Gastroesophageal sphincter (tissue), 3 donors: Measurements from ENCODE around the gene CTNND2.

Source experiments
- EP300 ChIP-seq: sonication (generic); formaldehyde crosslinking; IDR thresholded peaks from one replicate; pipeline ENCODE4 v1.6.1; 2017; ENCODE audit warnings: antibody characterized with exemption, mild to moderate bottlenecking
- POLR2A ChIP-seq, 2 donors: fragments of 450-650 bp; IDR thresholded peaks; one replicate each; pipeline ENCODE4 v1.6.1; 2017; ENCODE audit warnings: antibody characterized with exemption in 2 of 2, mild to moderate bottlenecking in 2 of 2, moderate library complexity in 1 of 2
- TF ChIP-seq, protein P1 (sequence below), 4 experiments: fragments of 200-600 bp in 2 of 4; fragments of 450-650 bp in 2 of 4; sonication (generic) in 1 of 4; IDR thresholded peaks; one replicate each; pipeline ENCODE4 v1.5.1; 2017 to 2019; ENCODE audit warnings: antibody characterized with exemption in 4 of 4, mild to moderate bottlenecking in 2 of 4, moderate library complexity in 2 of 4

DNA sequence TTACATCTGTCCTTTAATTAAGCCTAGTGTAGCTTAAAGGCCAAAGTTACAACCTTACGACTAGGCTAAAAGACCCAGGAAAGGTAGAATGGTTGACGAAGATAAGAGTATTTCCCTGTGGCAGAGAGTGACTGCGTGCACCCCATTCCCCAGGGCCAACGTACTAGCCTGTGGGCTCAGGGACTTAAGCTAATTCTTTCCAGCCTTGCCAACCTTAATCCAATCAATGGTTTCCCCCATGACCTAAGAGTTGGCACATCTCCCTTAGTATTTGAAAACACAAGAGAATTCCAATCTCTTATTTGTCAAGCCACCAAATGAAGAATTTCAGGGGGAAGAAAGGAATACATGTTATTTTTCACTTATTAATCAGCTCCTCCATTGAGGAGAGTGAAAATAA is 16.0 kb downstream of the CTNND2 start:
- TF ChIP-seq POLR2A (IDR thresholded peaks at IDR 0.05): no peak
- no peak for TF ChIP-seq EP300
- TF ChIP-seq, protein P1, sequence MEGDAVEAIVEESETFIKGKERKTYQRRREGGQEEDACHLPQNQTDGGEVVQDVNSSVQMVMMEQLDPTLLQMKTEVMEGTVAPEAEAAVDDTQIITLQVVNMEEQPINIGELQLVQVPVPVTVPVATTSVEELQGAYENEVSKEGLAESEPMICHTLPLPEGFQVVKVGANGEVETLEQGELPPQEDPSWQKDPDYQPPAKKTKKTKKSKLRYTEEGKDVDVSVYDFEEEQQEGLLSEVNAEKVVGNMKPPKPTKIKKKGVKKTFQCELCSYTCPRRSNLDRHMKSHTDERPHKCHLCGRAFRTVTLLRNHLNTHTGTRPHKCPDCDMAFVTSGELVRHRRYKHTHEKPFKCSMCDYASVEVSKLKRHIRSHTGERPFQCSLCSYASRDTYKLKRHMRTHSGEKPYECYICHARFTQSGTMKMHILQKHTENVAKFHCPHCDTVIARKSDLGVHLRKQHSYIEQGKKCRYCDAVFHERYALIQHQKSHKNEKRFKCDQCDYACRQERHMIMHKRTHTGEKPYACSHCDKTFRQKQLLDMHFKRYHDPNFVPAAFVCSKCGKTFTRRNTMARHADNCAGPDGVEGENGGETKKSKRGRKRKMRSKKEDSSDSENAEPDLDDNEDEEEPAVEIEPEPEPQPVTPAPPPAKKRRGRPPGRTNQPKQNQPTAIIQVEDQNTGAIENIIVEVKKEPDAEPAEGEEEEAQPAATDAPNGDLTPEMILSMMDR (IDR thresholded peaks at IDR 0.05): no peak
